WTC11 (cell line): ENCODE data around the gene ARHGEF10L. TPM values are rescaled to one million over a fixed set of nuclear protein-coding genes. Genes with fewer than 3 reads are reported as not detected.

ENCODE experiments used
- ATAC-seq: fragments of 200-7000 bp; cut with Tn5 transposase; 2 replicates; pipeline ENCODE4 v1.10.0; 2021; ENCODE audit warnings: mild to moderate bottlenecking, moderate library complexity
- CTCF ChIA-PET: fragments of 300-600 bp; sonication (Branson Sonifier 250); formaldehyde crosslinking; loops from one replicate; lab custom pipeline; 2021; ENCODE audit warnings: antibody characterized with exemption; lab: Charles Lee
- POLR2A ChIA-PET: fragments of 350-600 bp; sonication (Branson Sonifier 250); formaldehyde crosslinking; loops from one replicate; lab custom pipeline; 2021; ENCODE audit warnings: antibody characterized with exemption; lab: Charles Lee
- DNase-seq: peaks from one replicate; pipeline ENCODE4 v3.0.0; 2021; ENCODE audit warnings: low spot score
- H3K27ac Mint-ChIP-seq: 2 replicates; pipeline ENCODE4 v1.8.0; 2021; ENCODE audit warnings: mixed read lengths
- H3K27me3 Mint-ChIP-seq: 2 replicates; pipeline ENCODE4 v1.8.0; 2021; ENCODE audit warnings: low read depth, mild to moderate bottlenecking, moderate library complexity, mixed read lengths
- H3K36me3 Mint-ChIP-seq: 2 replicates; pipeline ENCODE4 v1.8.0; 2021; ENCODE audit warnings: mixed read lengths
- H3K4me1 Mint-ChIP-seq: 2 replicates; pipeline ENCODE4 v1.8.0; 2022; ENCODE audit warnings: mixed read lengths
- H3K4me3 Mint-ChIP-seq: 2 replicates; pipeline ENCODE4 v1.8.0; 2021; ENCODE audit warnings: mild to moderate bottlenecking, moderate library complexity, mixed read lengths
- H3K9me3 Mint-ChIP-seq: 2 replicates; pipeline ENCODE4 v1.8.0; 2021; ENCODE audit warnings: mixed read lengths
- CBFB ChIP-seq: sonication (generic); formaldehyde crosslinking; IDR thresholded peaks from 2 replicates; pipeline ENCODE4 v1.8.1; 2022; ENCODE audit warnings: mild to moderate bottlenecking, low read depth, missing genetic modification reagents
- CREB1 ChIP-seq: sonication (generic); formaldehyde crosslinking; IDR thresholded peaks from 2 replicates; pipeline ENCODE4 v1.8.0; 2023; ENCODE audit warnings: mild to moderate bottlenecking, missing genetic modification reagents
- ELF4 ChIP-seq: sonication (generic); formaldehyde crosslinking; IDR thresholded peaks from 2 replicates; pipeline ENCODE4 v1.8.1; 2022; ENCODE audit warnings: low read depth, mild to moderate bottlenecking, moderate library complexity, missing genetic modification reagents
- FOXJ3 ChIP-seq: sonication (generic); formaldehyde crosslinking; IDR thresholded peaks from 2 replicates; pipeline ENCODE4 v1.9.0; 2021; ENCODE audit warnings: missing genetic modification reagents, mild to moderate bottlenecking, borderline replicate concordance
- FOXK1 ChIP-seq: sonication (generic); formaldehyde crosslinking; IDR thresholded peaks from 2 replicates; pipeline ENCODE4 v1.8.0; 2022; ENCODE audit warnings: mild to moderate bottlenecking, moderate library complexity, missing genetic modification reagents
- GRHL2 ChIP-seq: fragments of 250-450 bp; sonication (Bioruptor Pico); IDR thresholded peaks from 2 replicates; pipeline ENCODE4 v1.8.0; 2022; ENCODE audit warnings: mild to moderate bottlenecking, moderate library complexity; ENCODE audit not compliant: insufficient replicate concordance, severe bottlenecking
- GTF2I ChIP-seq: fragments of 250-450 bp; sonication (Bioruptor Pico); conservative IDR thresholded peaks from 2 replicates; pipeline ENCODE4 v1.4.0; 2021; ENCODE audit warnings: mild to moderate bottlenecking
- HMGXB4 ChIP-seq: sonication (generic); formaldehyde crosslinking; IDR thresholded peaks from 2 replicates; pipeline ENCODE4 v1.8.1; 2023; ENCODE audit warnings: mild to moderate bottlenecking, moderate library complexity, missing genetic modification reagents
- IRF1 ChIP-seq: sonication (generic); formaldehyde crosslinking; IDR thresholded peaks from 2 replicates; pipeline ENCODE4 v1.8.0; 2023; ENCODE audit warnings: missing genetic modification reagents
- JAZF1 ChIP-seq: fragments of 250-450 bp; sonication (Bioruptor Pico); IDR thresholded peaks from 2 replicates; pipeline ENCODE4 v1.9.0; 2021; ENCODE audit warnings: moderate library complexity, mild to moderate bottlenecking, inconsistent platforms
- JUN ChIP-seq: sonication (generic); formaldehyde crosslinking; IDR thresholded peaks from 2 replicates; pipeline ENCODE4 v1.8.0; 2023; ENCODE audit warnings: mild to moderate bottlenecking, missing genetic modification reagents
- KAT7 ChIP-seq: sonication (generic); formaldehyde crosslinking; IDR thresholded peaks from 2 replicates; pipeline ENCODE4 v1.8.1; 2023; ENCODE audit warnings: missing genetic modification reagents, mild to moderate bottlenecking, borderline replicate concordance
- MAX ChIP-seq: sonication (generic); formaldehyde crosslinking; IDR thresholded peaks from 2 replicates; pipeline ENCODE4 v1.8.0; 2022; ENCODE audit warnings: mild to moderate bottlenecking, missing genetic modification reagents
- MXD4 ChIP-seq: fragments of 250-450 bp; sonication (Bioruptor Pico); IDR thresholded peaks from 2 replicates; pipeline ENCODE4 v1.8.0; 2021; ENCODE audit warnings: mild to moderate bottlenecking, moderate library complexity, borderline replicate concordance
- MYBL2 ChIP-seq: sonication (generic); formaldehyde crosslinking; IDR thresholded peaks from 2 replicates; pipeline ENCODE4 v1.8.1; 2023; ENCODE audit warnings: mild to moderate bottlenecking, moderate library complexity, missing genetic modification reagents
- NFYB ChIP-seq: sonication (generic); formaldehyde crosslinking; conservative IDR thresholded peaks from 2 replicates; pipeline ENCODE4 v1.8.0; 2022; ENCODE audit warnings: low read depth, missing genetic modification reagents
- PRDM15 ChIP-seq: sonication (generic); formaldehyde crosslinking; IDR thresholded peaks from 2 replicates; pipeline ENCODE4 v1.8.0; 2022; ENCODE audit warnings: missing genetic modification reagents
- USF1 ChIP-seq: sonication (generic); formaldehyde crosslinking; IDR thresholded peaks from 2 replicates; pipeline ENCODE4 v1.8.0; 2022; ENCODE audit warnings: mild to moderate bottlenecking, missing genetic modification reagents
- ZNF121 ChIP-seq: sonication (generic); formaldehyde crosslinking; IDR thresholded peaks from 2 replicates; pipeline ENCODE4 v1.8.0; 2023; ENCODE audit warnings: missing genetic modification reagents
- ZNF138 ChIP-seq: sonication (generic); formaldehyde crosslinking; conservative IDR thresholded peaks from 2 replicates; pipeline ENCODE4 v1.8.1; 2022; ENCODE audit warnings: mild to moderate bottlenecking, moderate library complexity, missing genetic modification reagents
- ZNF232 ChIP-seq: sonication (generic); formaldehyde crosslinking; IDR thresholded peaks from 2 replicates; pipeline ENCODE4 v1.8.0; 2022; ENCODE audit warnings: mild to moderate bottlenecking, missing genetic modification reagents
- ZNF423 ChIP-seq: fragments of 250-450 bp; sonication (Bioruptor Pico); IDR thresholded peaks from 2 replicates; pipeline ENCODE4 v2.1.2; 2022; ENCODE audit warnings: mild to moderate bottlenecking, moderate library complexity
- total RNA-seq: library from RNA; stranded (reverse); gene quantifications from 3 replicates; pipeline ENCODE4 v1.2.3, GENCODE V29; 2021

Gene ARHGEF10L
- total RNA-seq, 1 experiment from 2014 or later = 34.4 TPM

GRCh38 chr1:17546946-17547670 is 7.6 kb downstream of the ARHGEF10L start:
- H3K27me3 Mint-ChIP-seq = no peaks in the 10 kb centered on the region
- H3K27ac Mint-ChIP-seq = peak overlapping the region; percentile 94
- peaks cover 83% of the 10 kb centered on the region for H3K4me1 Mint-ChIP-seq
- peaks cover 5% of the 10 kb centered on the region for H3K9me3 Mint-ChIP-seq
- peak overlapping the region; percentile 32 for H3K4me3 Mint-ChIP-seq
- DNase-seq = no peak
- TF ChIP-seq CBFB (CRISPR knock-in tag) (no peak), CREB1 (CRISPR knock-in tag) (no peak), ELF4 (CRISPR knock-in tag) (no peak), FOXK1 (no peak), MYBL2 (no peak), KAT7 (CRISPR knock-in tag) (no peak), ZNF138 (CRISPR knock-in tag) (no peak), FOXJ3 (no peak), MXD4 (CRISPR knock-in tag) (no peak), ZNF232 (CRISPR knock-in tag) (no peak), GRHL2 (CRISPR knock-in tag) (no peak), NFYB (CRISPR knock-in tag) (no peak), IRF1 (CRISPR knock-in tag) (no peak), JUN (no peak), JAZF1 (CRISPR knock-in tag) (no peak)
- H3K36me3 Mint-ChIP-seq = peaks cover 8% of the 10 kb centered on the region
- ChIA-PET CTCF (interaction anchor here (0.5 to 8.5 kb wide), 13 partner anchors 10 to 234 kb away, joined by 3 to 99 read pairs (median 5); no protein-coding TSS in a partner anchor), POLR2A (interaction anchor here (0.8 to 3.8 kb wide), 5 partner anchors 9 to 41 kb away, joined by 3 to 14 read pairs (median 5); no protein-coding TSS in a partner anchor)
- peak; percentile 67 for ATAC-seq

- H3K27ac Mint-ChIP-seq = peak overlapping the region; percentile 94
Measured at GRCh38 chr1:17549384-17549783, 9.9 kb downstream of the ARHGEF10L start.

GRCh38 chr1:17550729-17551584 is 11.5 kb downstream of the ARHGEF10L start:
- Mint-ChIP-seq H3K4me1 (peaks cover 92% of the 10 kb centered on the region), H3K36me3 (no peaks in the 10 kb centered on the region), H3K27me3 (no peaks in the 10 kb centered on the region), H3K4me3 (peak overlapping the region; percentile 43), H3K27ac (peak overlapping the region; percentile 94), H3K9me3 (no peaks in the 10 kb centered on the region)
- no peak for TF ChIP-seq HMGXB4 (CRISPR knock-in tag)
- peak; percentile 10; the same call in 1 of the 2 replicates for TF ChIP-seq MAX (CRISPR knock-in tag)
- TF ChIP-seq PRDM15 (CRISPR knock-in tag) = 0 out of 2 replicates have a peak, but pooled peaks have one; percentile 24
- peak; percentile 44 for TF ChIP-seq ZNF423
- peak; percentile 41 for ATAC-seq
- no peak for DNase-seq
- CTCF ChIA-PET = interaction anchor here (0.6 to 8.5 kb wide), 11 partner anchors 8 to 56 kb away, joined by 3 to 99 read pairs (median 6); no protein-coding TSS in a partner anchor
- POLR2A ChIA-PET = interaction anchor here (0.6 to 2.9 kb wide), 6 partner anchors 8 to 37 kb away, joined by 3 to 13 read pairs (median 4); no protein-coding TSS in a partner anchor

More at GRCh38 chr1:17549384-17549783, 9.9 kb downstream of the ARHGEF10L start:
- peak; percentile 4; the same call in 1 of the 2 replicates for ATAC-seq
- Mint-ChIP-seq H3K9me3 (peaks cover 5% of the 10 kb centered on the region), H3K4me3 (peak overlapping the region; percentile 43; the same call in 1 of the 2 replicates), H3K36me3 (peaks cover 8% of the 10 kb centered on the region), H3K4me1 (peaks cover 93% of the 10 kb centered on the region), H3K27me3 (no peaks in the 10 kb centered on the region)
- CTCF ChIA-PET = interaction anchor here (0.6 to 8.5 kb wide), 10 partner anchors 9 to 119 kb away, joined by 3 to 99 read pairs (median 6); no protein-coding TSS in a partner anchor
- POLR2A ChIA-PET = interaction anchor here (1.3 to 3.8 kb wide), 3 partner anchors 8 to 23 kb away, joined by 3 to 14 read pairs (median 13); no protein-coding TSS in a partner anchor
- TF ChIP-seq ZNF121 (peak; percentile 87), GTF2I (0 out of 2 replicates have a peak, but pooled peaks have one; percentile 55), USF1 (CRISPR knock-in tag) (no peak)
- TF ChIP-seq, all 79 proteins: peak for 2
- no peak for DNase-seq
